Omental fat pad (tissue), 4 donors: Measurements from ENCODE around the gene PCED1B. TPM values are rescaled to one million over a fixed set of nuclear protein-coding genes. Genes with fewer than 3 reads are reported as not detected.
"Not testable (repeated sequence)": the region's sequence is repeated elsewhere in the genome, so short reads cannot be mapped to it uniquely, and the experiment has no call there.

Experiments
- ATAC-seq: fragments of 150-250 bp; one replicate; pipeline ENCODE4 v1.9.1; 2016; ENCODE audit warnings: mild to moderate bottlenecking, moderate library complexity; ENCODE audit not compliant: low FRiP score
- DNase-seq: peaks from one replicate; pipeline ENCODE4 v3.0.0-alpha.2; 2019; ENCODE audit warnings: low spot score
- CTCF ChIP-seq, 3 donors: fragments of 450-650 bp; IDR thresholded peaks; one replicate each; pipeline ENCODE4 v1.5.1; 2016 to 2017; ENCODE audit warnings: antibody characterized with exemption in 3 of 3, mild to moderate bottlenecking in 3 of 3, moderate library complexity in 2 of 3
- total RNA-seq, 4 donors: library from RNA; depleted of rRNA; stranded (reverse); fragments of >200 nt; gene quantifications; one replicate each; pipeline ENCODE4 v1.1.0, GENCODE V29; 2016

Gene PCED1B
- total RNA-seq, 4 donors from 2014 or later: 1.9 to 5.7 (median 3.8) TPM

- TF ChIP-seq CTCF (IDR thresholded peaks at IDR 0.05): no peak
- DNase-seq: no peak
- no peak for ATAC-seq
Measured at GRCh38 chr12:47054659-47055058, 24.8 kb upstream of the PCED1B start.

GRCh38 chr12:47055856-47056255 is 23.6 kb upstream of the PCED1B start:
- not testable (repeated sequence) for ATAC-seq, DNase-seq

- not testable (repeated sequence) for ATAC-seq, DNase-seq
Measured at GRCh38 chr12:47056944-47057343, 22.5 kb upstream of the PCED1B start.

- not testable (repeated sequence) for ATAC-seq, DNase-seq
Measured at GRCh38 chr12:47058640-47059039, 20.8 kb upstream of the PCED1B start.

DNA sequence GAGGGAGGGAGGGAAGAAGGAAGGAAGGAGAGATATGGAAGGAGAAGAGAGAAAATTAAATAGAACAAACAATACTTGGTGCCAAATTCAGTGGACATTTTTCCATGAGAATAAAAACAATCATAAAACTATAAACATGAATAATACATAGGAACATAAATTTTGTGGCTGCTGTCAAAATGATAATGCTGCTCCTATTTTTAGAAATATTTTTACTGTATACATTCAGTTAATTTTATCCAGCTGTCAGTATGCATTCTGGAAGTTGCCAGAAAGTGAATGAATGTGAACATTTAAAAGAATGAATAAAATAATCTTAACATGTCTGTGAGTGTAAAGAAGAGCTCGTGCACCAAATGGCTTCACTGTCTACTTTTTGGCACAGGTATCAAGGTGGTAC is 13.9 kb upstream of the PCED1B start:
- DNase-seq (no peak), ATAC-seq (no peak)
- no peak for TF ChIP-seq CTCF (IDR thresholded peaks at IDR 0.05)

DNA sequence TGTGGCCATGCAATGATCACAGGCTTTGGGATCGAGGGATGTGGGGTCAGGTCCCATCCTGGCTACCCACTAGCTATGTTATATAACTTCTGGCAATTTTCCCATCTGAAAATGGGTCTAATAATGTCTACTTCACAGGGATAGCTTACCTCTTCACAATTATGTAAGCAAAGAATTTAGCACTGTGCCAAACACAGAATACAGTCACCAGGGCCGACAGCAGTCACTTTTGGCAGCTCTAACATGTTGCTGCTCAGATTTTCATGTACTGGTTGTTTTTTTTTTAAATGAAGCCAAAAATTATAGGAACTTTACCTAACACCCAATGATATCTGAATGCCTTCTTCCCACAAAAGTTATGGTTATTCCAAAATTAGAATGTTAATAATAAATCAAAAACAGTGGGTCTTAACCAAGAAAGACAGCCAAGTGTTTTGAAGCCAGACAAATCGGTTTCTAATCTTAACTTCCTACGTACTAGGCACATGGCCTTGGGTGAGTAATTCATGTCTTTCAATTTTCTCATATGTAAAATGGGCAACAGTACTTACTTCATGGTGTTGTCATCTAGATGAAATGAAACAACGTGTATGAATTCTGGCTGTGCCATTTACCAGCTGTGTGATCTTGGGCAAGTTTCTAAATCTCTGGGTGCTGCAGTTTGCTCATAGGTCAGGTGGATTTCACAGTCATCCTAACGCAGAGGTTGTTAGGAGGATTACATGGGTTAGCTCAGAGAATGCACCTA is 13.0 kb upstream of the PCED1B start:
- DNase-seq (no peak), ATAC-seq (peak; percentile 91)
- no peak for TF ChIP-seq CTCF (IDR thresholded peaks at IDR 0.05)

DNA sequence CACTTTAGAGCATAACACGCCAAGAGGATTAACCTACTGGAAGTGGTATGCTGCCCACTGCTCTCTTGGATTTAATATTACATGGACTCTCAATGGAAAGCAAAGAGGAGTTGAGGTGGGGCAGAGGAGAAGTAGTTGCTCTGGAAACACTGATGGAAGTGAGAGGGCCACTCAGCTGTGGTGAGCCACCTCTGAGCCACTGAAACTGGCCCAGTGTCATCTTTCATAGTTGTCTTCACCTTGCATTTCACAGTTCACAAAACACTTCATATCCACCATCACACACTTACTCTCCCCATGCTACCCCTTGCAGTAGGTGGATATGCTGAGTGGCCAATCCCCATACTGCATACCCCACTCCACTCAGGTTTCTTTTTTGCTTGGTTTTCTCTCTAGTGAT is 12.2 kb upstream of the PCED1B start:
- ATAC-seq (no peak), DNase-seq (no peak)
- no peak for TF ChIP-seq CTCF (IDR thresholded peaks at IDR 0.05)

DNA sequence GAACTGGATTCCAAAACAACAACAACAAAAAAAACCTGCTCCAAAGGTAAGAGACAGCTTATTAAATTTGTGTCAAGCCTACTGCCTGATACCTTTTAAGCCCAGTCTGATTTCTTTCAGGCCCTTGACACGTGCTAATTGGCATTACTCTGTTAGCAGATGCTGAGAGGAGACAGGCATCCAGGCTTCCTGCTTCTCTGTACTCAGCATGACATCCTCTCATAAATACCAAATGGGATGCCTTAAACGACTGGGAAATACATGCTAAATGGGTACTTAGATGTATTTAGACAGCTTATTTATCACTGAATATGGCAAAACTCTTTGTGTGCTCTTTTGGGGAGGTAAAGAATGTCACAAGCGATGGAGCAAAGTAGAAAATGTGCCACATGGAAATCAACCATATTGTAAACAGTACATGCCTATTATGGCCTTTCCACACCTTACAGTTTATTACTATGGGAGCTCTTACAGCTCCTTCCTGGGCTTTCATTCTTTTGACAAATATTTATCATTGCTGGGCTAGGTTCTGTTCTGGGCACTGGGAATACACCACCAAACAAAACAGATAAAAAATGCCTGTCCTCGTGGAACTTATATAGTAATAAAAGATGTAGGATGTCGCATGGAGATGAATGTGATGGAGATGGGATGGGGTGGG is 11.5 kb upstream of the PCED1B start:
- DNase-seq: no peak
- TF ChIP-seq CTCF (IDR thresholded peaks at IDR 0.05): no peak
- ATAC-seq: no peak
